Activated naive CD4-positive, alpha-beta T cell treated with anti-CD3 and anti-CD28 coated beads, Interleukin-2, amount 50 U/mL, for 24 hours (primary cell): Measurements from ENCODE around the gene IPO13.

Experiments
- H3K27ac Mint-ChIP-seq: one replicate; pipeline ENCODE4 v1.8.0; 2021; ENCODE audit warnings: mild to moderate bottlenecking, mixed read lengths
- H3K27me3 Mint-ChIP-seq: one replicate; pipeline ENCODE4 v1.8.0; 2021; ENCODE audit warnings: mixed read lengths
- H3K36me3 Mint-ChIP-seq: one replicate; pipeline ENCODE4 v1.8.0; 2021; ENCODE audit warnings: mixed read lengths
- H3K4me1 Mint-ChIP-seq: one replicate; pipeline ENCODE4 v1.8.0; 2021; ENCODE audit warnings: mixed read lengths
- H3K4me3 Mint-ChIP-seq: one replicate; pipeline ENCODE4 v1.8.0; 2021; ENCODE audit warnings: mild to moderate bottlenecking, mixed read lengths
- H3K9me3 Mint-ChIP-seq: one replicate; pipeline ENCODE4 v1.8.0; 2021; ENCODE audit warnings: mixed read lengths

The IPO13 gene

GRCh38 chr1:43995984-43996732 lies 49.4 kb downstream of the IPO13 start:
- no peaks in the 10 kb centered on the region for H3K9me3 Mint-ChIP-seq
- no peak overlapping the region for H3K27ac Mint-ChIP-seq
- H3K27me3 Mint-ChIP-seq: no peaks in the 10 kb centered on the region
- H3K4me1 Mint-ChIP-seq: peaks cover 8% of the 10 kb centered on the region
- H3K36me3 Mint-ChIP-seq: peaks cover 3% of the 10 kb centered on the region
- no peak overlapping the region for H3K4me3 Mint-ChIP-seq

- no peaks in the 10 kb centered on the region for H3K27me3 Mint-ChIP-seq
- H3K4me1 Mint-ChIP-seq: peaks cover 8% of the 10 kb centered on the region
- peaks cover 3% of the 10 kb centered on the region for H3K36me3 Mint-ChIP-seq
- H3K27ac Mint-ChIP-seq: no peak overlapping the region
- no peak overlapping the region for H3K4me3 Mint-ChIP-seq
- no peaks in the 10 kb centered on the region for H3K9me3 Mint-ChIP-seq
Observed at GRCh38 chr1:43996733-43997115, 50.0 kb downstream of the IPO13 start.

GRCh38 chr1:43997295-43997999 lies 50.7 kb downstream of the IPO13 start:
- Mint-ChIP-seq H3K9me3 (no peaks in the 10 kb centered on the region), H3K4me1 (peaks cover 5% of the 10 kb centered on the region), H3K27me3 (no peaks in the 10 kb centered on the region), H3K4me3 (no peak overlapping the region), H3K36me3 (peaks cover 3% of the 10 kb centered on the region), H3K27ac (no peak overlapping the region)

- H3K27me3 Mint-ChIP-seq: no peaks in the 10 kb centered on the region
- H3K4me1 Mint-ChIP-seq: no peaks in the 10 kb centered on the region
- no peaks in the 10 kb centered on the region for H3K9me3 Mint-ChIP-seq
- peaks cover 3% of the 10 kb centered on the region for H3K36me3 Mint-ChIP-seq
- no peak overlapping the region for H3K27ac Mint-ChIP-seq
- no peak overlapping the region for H3K4me3 Mint-ChIP-seq
Observed at GRCh38 chr1:43998000-43998378, 51.2 kb downstream of the IPO13 start.

GRCh38 chr1:43999455-43999854 lies 52.7 kb downstream of the IPO13 start:
- peaks cover 3% of the 10 kb centered on the region for H3K36me3 Mint-ChIP-seq
- no peak overlapping the region for H3K4me3 Mint-ChIP-seq
- no peak overlapping the region for H3K27ac Mint-ChIP-seq
- H3K4me1 Mint-ChIP-seq: no peaks in the 10 kb centered on the region
- no peaks in the 10 kb centered on the region for H3K9me3 Mint-ChIP-seq
- no peaks in the 10 kb centered on the region for H3K27me3 Mint-ChIP-seq

GRCh38 chr1:44000122-44000665 lies 53.4 kb downstream of the IPO13 start:
- no peak overlapping the region for H3K4me3 Mint-ChIP-seq
- H3K27ac Mint-ChIP-seq: no peak overlapping the region
- peaks cover 3% of the 10 kb centered on the region for H3K36me3 Mint-ChIP-seq
- H3K4me1 Mint-ChIP-seq: no peaks in the 10 kb centered on the region
- no peaks in the 10 kb centered on the region for H3K9me3 Mint-ChIP-seq
- H3K27me3 Mint-ChIP-seq: no peaks in the 10 kb centered on the region

GRCh38 chr1:44002165-44002564 lies 55.4 kb downstream of the IPO13 start:
- H3K9me3 Mint-ChIP-seq: no peaks in the 10 kb centered on the region
- H3K27me3 Mint-ChIP-seq: no peaks in the 10 kb centered on the region
- H3K4me3 Mint-ChIP-seq: no peak overlapping the region
- H3K27ac Mint-ChIP-seq: no peak overlapping the region
- peaks cover 3% of the 10 kb centered on the region for H3K36me3 Mint-ChIP-seq
- no peaks in the 10 kb centered on the region for H3K4me1 Mint-ChIP-seq

GRCh38 chr1:44002606-44003157 lies 55.9 kb downstream of the IPO13 start:
- Mint-ChIP-seq H3K27ac (no peak overlapping the region), H3K36me3 (peaks cover 3% of the 10 kb centered on the region), H3K9me3 (no peaks in the 10 kb centered on the region), H3K4me3 (no peak overlapping the region), H3K27me3 (no peaks in the 10 kb centered on the region), H3K4me1 (no peaks in the 10 kb centered on the region)

- H3K4me3 Mint-ChIP-seq: no peak overlapping the region
- peaks cover 5% of the 10 kb centered on the region for H3K4me1 Mint-ChIP-seq
- H3K27ac Mint-ChIP-seq: no peak overlapping the region
- H3K36me3 Mint-ChIP-seq: no peaks in the 10 kb centered on the region
- no peaks in the 10 kb centered on the region for H3K9me3 Mint-ChIP-seq
- H3K27me3 Mint-ChIP-seq: no peaks in the 10 kb centered on the region
Observed at GRCh38 chr1:44008259-44008658, 61.5 kb downstream of the IPO13 start.

- H3K36me3 Mint-ChIP-seq: no peaks in the 10 kb centered on the region
- H3K4me1 Mint-ChIP-seq: peaks cover 10% of the 10 kb centered on the region
- H3K9me3 Mint-ChIP-seq: no peaks in the 10 kb centered on the region
- no peak overlapping the region for H3K4me3 Mint-ChIP-seq
- H3K27ac Mint-ChIP-seq: no peak overlapping the region
- no peaks in the 10 kb centered on the region for H3K27me3 Mint-ChIP-seq
Observed at GRCh38 chr1:44010935-44011471, 64.3 kb downstream of the IPO13 start.

GRCh38 chr1:44012404-44012803 lies 65.7 kb downstream of the IPO13 start:
- H3K27ac Mint-ChIP-seq: no peak overlapping the region
- H3K4me3 Mint-ChIP-seq: no peak overlapping the region
- no peaks in the 10 kb centered on the region for H3K27me3 Mint-ChIP-seq
- H3K9me3 Mint-ChIP-seq: no peaks in the 10 kb centered on the region
- peaks cover 10% of the 10 kb centered on the region for H3K4me1 Mint-ChIP-seq
- H3K36me3 Mint-ChIP-seq: no peaks in the 10 kb centered on the region

- no peak overlapping the region for H3K4me3 Mint-ChIP-seq
- no peaks in the 10 kb centered on the region for H3K9me3 Mint-ChIP-seq
- no peaks in the 10 kb centered on the region for H3K36me3 Mint-ChIP-seq
- H3K27ac Mint-ChIP-seq: no peak overlapping the region
- peaks cover 10% of the 10 kb centered on the region for H3K4me1 Mint-ChIP-seq
- no peaks in the 10 kb centered on the region for H3K27me3 Mint-ChIP-seq
Observed at GRCh38 chr1:44012941-44013609, 66.3 kb downstream of the IPO13 start.

GRCh38 chr1:44013949-44014348 lies 67.2 kb downstream of the IPO13 start:
- Mint-ChIP-seq H3K4me1 (peaks cover 10% of the 10 kb centered on the region), H3K4me3 (no peak overlapping the region), H3K36me3 (no peaks in the 10 kb centered on the region), H3K27ac (no peak overlapping the region), H3K9me3 (no peaks in the 10 kb centered on the region), H3K27me3 (no peaks in the 10 kb centered on the region)

GRCh38 chr1:44014365-44015104 lies 67.8 kb downstream of the IPO13 start:
- H3K36me3 Mint-ChIP-seq: no peaks in the 10 kb centered on the region
- H3K4me3 Mint-ChIP-seq: no peak overlapping the region
- no peaks in the 10 kb centered on the region for H3K9me3 Mint-ChIP-seq
- H3K27ac Mint-ChIP-seq: no peak overlapping the region
- H3K27me3 Mint-ChIP-seq: no peaks in the 10 kb centered on the region
- peaks cover 10% of the 10 kb centered on the region for H3K4me1 Mint-ChIP-seq

- Mint-ChIP-seq H3K36me3 (no peaks in the 10 kb centered on the region), H3K27me3 (no peaks in the 10 kb centered on the region), H3K4me3 (no peak overlapping the region), H3K4me1 (peaks cover 10% of the 10 kb centered on the region), H3K27ac (no peak overlapping the region), H3K9me3 (no peaks in the 10 kb centered on the region)
Observed at GRCh38 chr1:44015206-44015605, 68.5 kb downstream of the IPO13 start.
